ENCODE results near the gene SEMA4B.
A peak's percentile ranks its signal among the peaks of the same experiment; 100 is the strongest.
"Not testable (repeated sequence)": the region's sequence is repeated elsewhere in the genome, so short reads cannot be mapped to it uniquely, and the experiment has no call there.

Gene SEMA4B

GRCh38 chr15:90265271-90266060 is 64.3 kb downstream of the SEMA4B start, which contains the start of gene NGRN:
TSS of gene NGRN (plus strand) at chr15:90265672. CDS start at chr15:90265713, 41 bp downstream.
- peak; percentile 93 for DNase-seq

GRCh38 chr15:90266061-90266431 is 64.9 kb downstream of the SEMA4B start:
- DNase-seq, result peak; percentile 59

GRCh38 chr15:90266485-90266884 is 65.4 kb downstream of the SEMA4B start:
- DNase-seq, result no peak

- DNase-seq, result no peak
Observed at GRCh38 chr15:90268415-90268814, 67.3 kb downstream of the SEMA4B start.

GRCh38 chr15:90270502-90271150 is 69.5 kb downstream of the SEMA4B start:
- no peak for DNase-seq

- no peak for DNase-seq
Observed at GRCh38 chr15:90271459-90272166, 70.5 kb downstream of the SEMA4B start.

- not testable (repeated sequence) for DNase-seq
Observed at GRCh38 chr15:90278467-90278866, 77.3 kb downstream of the SEMA4B start.

Measured in CD4-positive, alpha-beta T cell treated with Interleukin-6 for 4 hours (primary cell).